Choroid plexus epithelial cell (primary cell): ENCODE measurements around the gene DNAL4.

Experiments
- DNase-seq: peaks from one replicate; pipeline ENCODE4 v3.0.0-alpha.2; 2010; ENCODE audit warnings: low read depth
- H3K4me3 ChIP-seq: 2 replicates; pipeline ENCODE4 v1.5.1; 2011; ENCODE audit warnings: low read depth, mild to moderate bottlenecking, control low read depth, low read length, moderate library complexity
- TF ChIP-seq, protein P1 (sequence below): conservative IDR thresholded peaks from 2 replicates; pipeline ENCODE4 v1.5.1; 2011; ENCODE audit warnings: low read depth, mild to moderate bottlenecking, control low read depth, inconsistent platforms, low read length, moderate library complexity

DNAL4 gene

GRCh38 chr22:38828191-38828590, 34.2 kb upstream of the DNAL4 start:
- DNase-seq, result no peak
- TF ChIP-seq, protein P1, sequence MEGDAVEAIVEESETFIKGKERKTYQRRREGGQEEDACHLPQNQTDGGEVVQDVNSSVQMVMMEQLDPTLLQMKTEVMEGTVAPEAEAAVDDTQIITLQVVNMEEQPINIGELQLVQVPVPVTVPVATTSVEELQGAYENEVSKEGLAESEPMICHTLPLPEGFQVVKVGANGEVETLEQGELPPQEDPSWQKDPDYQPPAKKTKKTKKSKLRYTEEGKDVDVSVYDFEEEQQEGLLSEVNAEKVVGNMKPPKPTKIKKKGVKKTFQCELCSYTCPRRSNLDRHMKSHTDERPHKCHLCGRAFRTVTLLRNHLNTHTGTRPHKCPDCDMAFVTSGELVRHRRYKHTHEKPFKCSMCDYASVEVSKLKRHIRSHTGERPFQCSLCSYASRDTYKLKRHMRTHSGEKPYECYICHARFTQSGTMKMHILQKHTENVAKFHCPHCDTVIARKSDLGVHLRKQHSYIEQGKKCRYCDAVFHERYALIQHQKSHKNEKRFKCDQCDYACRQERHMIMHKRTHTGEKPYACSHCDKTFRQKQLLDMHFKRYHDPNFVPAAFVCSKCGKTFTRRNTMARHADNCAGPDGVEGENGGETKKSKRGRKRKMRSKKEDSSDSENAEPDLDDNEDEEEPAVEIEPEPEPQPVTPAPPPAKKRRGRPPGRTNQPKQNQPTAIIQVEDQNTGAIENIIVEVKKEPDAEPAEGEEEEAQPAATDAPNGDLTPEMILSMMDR, result no peak
- H3K4me3 ChIP-seq, result no peak overlapping the region

- TF ChIP-seq, protein P1, result no peak
- DNase-seq, result no peak
- H3K4me3 ChIP-seq, result no peak overlapping the region
Measured at GRCh38 chr22:38827510-38827909, 33.6 kb upstream of the DNAL4 start.

GRCh38 chr22:38826801-38827200, 32.9 kb upstream of the DNAL4 start:
- H3K4me3 ChIP-seq, result no peak overlapping the region
- TF ChIP-seq, protein P1, result no peak
- no peak for DNase-seq

GRCh38 chr22:38826386-38826785, 32.4 kb upstream of the DNAL4 start:
- no peak for DNase-seq
- TF ChIP-seq, protein P1, result no peak
- no peak overlapping the region for H3K4me3 ChIP-seq

DNA sequence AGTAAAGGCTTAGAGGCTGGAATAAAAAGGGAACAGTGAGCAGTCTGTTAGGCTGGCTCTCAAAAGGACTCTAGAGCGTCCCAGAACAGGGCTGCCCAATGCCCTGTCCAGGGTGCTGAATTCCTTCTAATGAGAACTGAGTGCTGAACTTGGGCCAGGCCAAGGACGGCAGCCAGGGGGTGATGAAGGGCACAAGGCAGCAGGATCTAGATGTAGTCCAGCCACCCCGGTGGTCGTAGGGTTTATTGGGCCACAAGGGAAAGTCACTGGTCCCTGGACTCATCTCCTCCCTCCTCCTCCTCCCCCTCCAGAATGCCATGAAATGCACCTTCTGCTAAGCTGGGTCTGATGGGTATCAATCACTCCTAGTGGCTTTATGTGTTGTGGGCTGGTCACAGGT, 30.6 kb upstream of the DNAL4 start:
- peak; percentile 82 for DNase-seq
- TF ChIP-seq, protein P1, result peak; percentile 77
- no peak overlapping the region for H3K4me3 ChIP-seq

DNA sequence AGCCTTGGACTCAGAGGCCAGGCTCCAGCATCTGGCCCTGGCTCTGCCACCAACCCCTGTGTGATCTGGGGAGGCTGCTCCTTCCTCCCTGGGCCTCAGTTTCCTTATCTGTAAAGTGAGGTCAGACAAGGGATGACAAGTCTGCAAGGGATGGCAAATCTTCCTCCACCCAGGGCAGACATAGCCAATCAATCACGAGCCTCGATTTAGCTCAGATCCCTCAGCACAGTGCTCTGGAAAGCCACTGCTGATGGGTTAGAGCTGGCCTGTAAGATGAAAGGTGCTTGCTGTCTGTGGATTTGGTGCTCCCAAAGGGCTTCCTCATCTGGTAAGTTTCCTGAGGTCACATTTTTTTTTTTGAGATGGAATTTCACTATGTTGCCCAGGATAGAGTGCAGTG, 29.7 kb upstream of the DNAL4 start:
- DNase-seq, result no peak
- TF ChIP-seq, protein P1, result no peak
- no peak overlapping the region for H3K4me3 ChIP-seq

GRCh38 chr22:38823076-38823475, 29.1 kb upstream of the DNAL4 start:
- DNase-seq, result no peak
- H3K4me3 ChIP-seq, result no peak overlapping the region
- TF ChIP-seq, protein P1, result no peak
